WTC11 (cell line): ENCODE data around the gene SMIM12. TPM values are rescaled to one million over a fixed set of nuclear protein-coding genes. Genes with fewer than 3 reads are reported as not detected.
A peak's percentile ranks its signal among the peaks of the same experiment; 100 is the strongest.

Experiments used
- ATAC-seq: fragments of 200-7000 bp; cut with Tn5 transposase; 2 replicates; pipeline ENCODE4 v1.10.0; 2021; ENCODE audit warnings: mild to moderate bottlenecking, moderate library complexity
- CTCF ChIA-PET: fragments of 300-600 bp; sonication (Branson Sonifier 250); formaldehyde crosslinking; loops from one replicate; lab custom pipeline; 2021; ENCODE audit warnings: antibody characterized with exemption; lab: Charles Lee
- POLR2A ChIA-PET: fragments of 350-600 bp; sonication (Branson Sonifier 250); formaldehyde crosslinking; loops from one replicate; lab custom pipeline; 2021; ENCODE audit warnings: antibody characterized with exemption; lab: Charles Lee
- DNase-seq: peaks from one replicate; pipeline ENCODE4 v3.0.0; 2021; ENCODE audit warnings: low spot score
- H3K27ac Mint-ChIP-seq: 2 replicates; pipeline ENCODE4 v1.8.0; 2021; ENCODE audit warnings: mixed read lengths
- H3K27me3 Mint-ChIP-seq: 2 replicates; pipeline ENCODE4 v1.8.0; 2021; ENCODE audit warnings: low read depth, mild to moderate bottlenecking, moderate library complexity, mixed read lengths
- H3K36me3 Mint-ChIP-seq: 2 replicates; pipeline ENCODE4 v1.8.0; 2021; ENCODE audit warnings: mixed read lengths
- H3K4me1 Mint-ChIP-seq: 2 replicates; pipeline ENCODE4 v1.8.0; 2022; ENCODE audit warnings: mixed read lengths
- H3K4me3 Mint-ChIP-seq: 2 replicates; pipeline ENCODE4 v1.8.0; 2021; ENCODE audit warnings: mild to moderate bottlenecking, moderate library complexity, mixed read lengths
- H3K9me3 Mint-ChIP-seq: 2 replicates; pipeline ENCODE4 v1.8.0; 2021; ENCODE audit warnings: mixed read lengths
- AR ChIP-seq: fragments of 250-450 bp; sonication (Bioruptor Pico); IDR thresholded peaks from 2 replicates; pipeline ENCODE4 v1.9.0; 2021; ENCODE audit warnings: mild to moderate bottlenecking
- ATF3 ChIP-seq: sonication (generic); formaldehyde crosslinking; conservative IDR thresholded peaks from 2 replicates; pipeline ENCODE4 v1.8.1; 2022; ENCODE audit warnings: mild to moderate bottlenecking, missing genetic modification reagents
- CDX4 ChIP-seq: fragments of 250-450 bp; sonication (Bioruptor Pico); IDR thresholded peaks from 2 replicates; pipeline ENCODE4 v1.9.0; 2021; ENCODE audit warnings: moderate library complexity, mild to moderate bottlenecking, inconsistent platforms, borderline replicate concordance
- CREB1 ChIP-seq: sonication (generic); formaldehyde crosslinking; IDR thresholded peaks from 2 replicates; pipeline ENCODE4 v1.8.0; 2023; ENCODE audit warnings: mild to moderate bottlenecking, missing genetic modification reagents
- ELF4 ChIP-seq: sonication (generic); formaldehyde crosslinking; IDR thresholded peaks from 2 replicates; pipeline ENCODE4 v1.8.1; 2022; ENCODE audit warnings: low read depth, mild to moderate bottlenecking, moderate library complexity, missing genetic modification reagents
- FOXJ3 ChIP-seq: sonication (generic); formaldehyde crosslinking; IDR thresholded peaks from 2 replicates; pipeline ENCODE4 v1.9.0; 2021; ENCODE audit warnings: missing genetic modification reagents, mild to moderate bottlenecking, borderline replicate concordance
- FOXP4 ChIP-seq: sonication (generic); formaldehyde crosslinking; IDR thresholded peaks from 2 replicates; pipeline ENCODE4 v1.8.0; 2022; ENCODE audit warnings: mild to moderate bottlenecking, missing genetic modification reagents
- GRHL2 ChIP-seq: fragments of 250-450 bp; sonication (Bioruptor Pico); IDR thresholded peaks from 2 replicates; pipeline ENCODE4 v1.8.0; 2022; ENCODE audit warnings: mild to moderate bottlenecking, moderate library complexity; ENCODE audit not compliant: insufficient replicate concordance, severe bottlenecking
- GTF2I ChIP-seq: fragments of 250-450 bp; sonication (Bioruptor Pico); conservative IDR thresholded peaks from 2 replicates; pipeline ENCODE4 v1.4.0; 2021; ENCODE audit warnings: mild to moderate bottlenecking
- HMGA2 ChIP-seq: fragments of 250-450 bp; sonication (Bioruptor Pico); IDR thresholded peaks from 2 replicates; pipeline ENCODE4 v1.4.0; 2021; ENCODE audit warnings: mild to moderate bottlenecking, moderate library complexity
- HMGXB4 ChIP-seq: sonication (generic); formaldehyde crosslinking; IDR thresholded peaks from 2 replicates; pipeline ENCODE4 v1.8.1; 2023; ENCODE audit warnings: mild to moderate bottlenecking, moderate library complexity, missing genetic modification reagents
- MYBL2 ChIP-seq: sonication (generic); formaldehyde crosslinking; IDR thresholded peaks from 2 replicates; pipeline ENCODE4 v1.8.1; 2023; ENCODE audit warnings: mild to moderate bottlenecking, moderate library complexity, missing genetic modification reagents
- NR2C2 ChIP-seq: sonication (generic); formaldehyde crosslinking; IDR thresholded peaks from 2 replicates; pipeline ENCODE4 v1.8.0; 2022; ENCODE audit warnings: mild to moderate bottlenecking, missing genetic modification reagents
- PREB ChIP-seq: sonication (generic); formaldehyde crosslinking; IDR thresholded peaks from 2 replicates; pipeline ENCODE4 v1.8.1; 2022; ENCODE audit warnings: mild to moderate bottlenecking, missing genetic modification reagents, moderate library complexity, borderline replicate concordance
- PRRX2 ChIP-seq: fragments of 250-450 bp; sonication (Bioruptor Pico); IDR thresholded peaks from 2 replicates; pipeline ENCODE4 v1.8.0; 2021; ENCODE audit warnings: mild to moderate bottlenecking
- RORB ChIP-seq: fragments of 250-450 bp; sonication (Bioruptor Pico); IDR thresholded peaks from 2 replicates; pipeline ENCODE4 v1.9.0; 2021; ENCODE audit warnings: mild to moderate bottlenecking
- ZNF138 ChIP-seq: sonication (generic); formaldehyde crosslinking; conservative IDR thresholded peaks from 2 replicates; pipeline ENCODE4 v1.8.1; 2022; ENCODE audit warnings: mild to moderate bottlenecking, moderate library complexity, missing genetic modification reagents
- ZNF263 ChIP-seq: sonication (generic); formaldehyde crosslinking; IDR thresholded peaks from 2 replicates; pipeline ENCODE4 v1.8.1; 2022; ENCODE audit warnings: low read depth, mild to moderate bottlenecking, moderate library complexity, missing genetic modification reagents
- ZNF396 ChIP-seq: fragments of 250-450 bp; sonication (Bioruptor Pico); IDR thresholded peaks from 2 replicates; pipeline ENCODE4 v1.8.0; 2021; ENCODE audit warnings: mild to moderate bottlenecking, moderate library complexity, borderline replicate concordance
- ZNF423 ChIP-seq: fragments of 250-450 bp; sonication (Bioruptor Pico); IDR thresholded peaks from 2 replicates; pipeline ENCODE4 v2.1.2; 2022; ENCODE audit warnings: mild to moderate bottlenecking, moderate library complexity
- total RNA-seq: library from RNA; stranded (reverse); gene quantifications from 3 replicates; pipeline ENCODE4 v1.2.3, GENCODE V29; 2021

The SMIM12 gene
- total RNA-seq, 1 experiment from 2014 or later, result 34.6 TPM

- H3K4me3 Mint-ChIP-seq, result peak overlapping the region; percentile 73; the same call in 1 of the 2 replicates
- 0 out of 2 replicates have a peak, but pooled peaks cover 2% of the 10 kb centered on the region for H3K4me1 Mint-ChIP-seq
- POLR2A ChIA-PET, result interaction anchor here (0.5 to 0.9 kb wide), 2 partner anchors 18 to 1391 kb away, joined by 3 read pairs; no protein-coding TSS in a partner anchor
- H3K27ac Mint-ChIP-seq, result no peak overlapping the region
- DNase-seq, result no peak
- CTCF ChIA-PET, result interaction anchor here (0.6 to 3.8 kb wide), 32 partner anchors 8 to 1714 kb away, joined by 3 to 70 read pairs (median 4); partner anchors contain the start of genes DLGAP3, GJB5, TMEM35B and ZMYM1
- no peaks in the 10 kb centered on the region for H3K36me3 Mint-ChIP-seq
- ATAC-seq, result no peak
- no peaks in the 10 kb centered on the region for H3K9me3 Mint-ChIP-seq
- peaks cover 41% of the 10 kb centered on the region for H3K27me3 Mint-ChIP-seq
- no peak for TF ChIP-seq HMGXB4 (CRISPR knock-in tag)
- TF ChIP-seq ZNF396 (CRISPR knock-in tag), result no peak
- no peak for TF ChIP-seq CDX4 (CRISPR knock-in tag)
- TF ChIP-seq CREB1 (CRISPR knock-in tag), result no peak
- TF ChIP-seq GRHL2, result no peak
- no peak for TF ChIP-seq PREB (CRISPR knock-in tag)
- TF ChIP-seq ZNF423 (CRISPR knock-in tag), result no peak
- TF ChIP-seq PRRX2 (CRISPR knock-in tag), result no peak
- TF ChIP-seq ELF4 (CRISPR knock-in tag), result no peak
- no peak for TF ChIP-seq HMGA2
- no peak for TF ChIP-seq ZNF138 (CRISPR knock-in tag)
- no peak for TF ChIP-seq MYBL2 (CRISPR knock-in tag)
- TF ChIP-seq NR2C2 (CRISPR knock-in tag), result no peak
- no peak for TF ChIP-seq RORB (CRISPR knock-in tag)
- no peak for TF ChIP-seq ATF3 (CRISPR knock-in tag)
- TF ChIP-seq AR (CRISPR knock-in tag), result no peak
- no peak for TF ChIP-seq ZNF263 (CRISPR knock-in tag)
- TF ChIP-seq FOXJ3 (CRISPR knock-in tag), result no peak
- no peak for TF ChIP-seq GTF2I (CRISPR knock-in tag)
- no peak for TF ChIP-seq FOXP4
- TF ChIP-seq, all 79 proteins: peak for 0
These were observed 7.2 kb upstream of the SMIM12 start for GRCh38 chr1:34866762-34867109.
